ENCODE results near the gene SYCP2L.
A peak's percentile ranks its signal among the peaks of the same experiment; 100 is the strongest.
"Not testable (repeated sequence)": the region's sequence is repeated elsewhere in the genome, so short reads cannot be mapped to it uniquely, and the experiment has no call there.

SYCP2L gene

GRCh38 chr6:10880366-10880765 is 6.5 kb upstream of the SYCP2L start:
- no peak for DNase-seq (ENCODE audit: low read depth in 2 of 2)

DNA sequence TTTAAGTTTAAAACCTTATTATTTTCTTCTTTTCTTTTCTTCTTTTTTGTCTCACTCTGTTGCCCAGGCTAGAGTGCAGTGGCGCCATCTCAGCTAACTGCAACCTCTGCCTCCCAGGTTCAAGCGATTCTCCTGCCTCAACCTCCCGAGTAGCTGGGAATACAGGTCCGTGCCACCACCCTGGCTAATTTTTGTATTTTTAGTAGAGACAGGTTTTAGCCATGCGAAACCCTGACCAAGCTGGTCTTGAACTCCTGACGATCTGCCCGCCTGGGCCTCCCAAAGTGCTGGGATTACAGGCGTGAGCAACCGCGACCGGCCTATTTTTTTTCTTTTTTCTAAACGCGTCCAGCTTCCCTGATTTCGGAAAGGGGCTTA is 4.6 kb upstream of the SYCP2L start:
- not testable (repeated sequence) for DNase-seq (ENCODE audit: low read depth in 2 of 2)

DNA sequence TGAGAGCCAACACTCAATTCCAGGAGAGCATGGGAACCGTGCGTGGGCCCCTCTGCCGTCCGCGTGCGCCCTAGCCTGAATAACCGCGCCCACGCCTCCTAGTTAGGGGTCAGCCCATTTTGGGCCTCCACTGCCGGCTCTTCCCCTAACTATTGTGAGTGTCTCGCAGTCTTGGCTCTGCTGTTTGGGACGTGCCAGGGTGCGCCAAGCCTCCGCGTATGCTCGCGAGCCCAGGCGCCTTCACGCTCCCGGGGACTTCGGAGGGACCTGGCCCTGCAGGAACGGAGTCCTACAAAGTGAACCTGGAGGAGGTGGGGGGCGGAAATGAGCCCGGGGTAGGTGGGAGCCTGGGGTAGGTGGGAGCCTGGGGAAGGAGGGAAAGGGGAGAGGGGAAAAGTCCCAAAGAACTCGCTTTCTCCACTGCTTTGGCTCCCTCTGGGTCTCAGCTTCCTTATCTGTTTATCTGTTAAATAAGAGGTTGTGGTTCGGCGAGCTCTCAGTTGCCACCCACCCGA is 4.1 kb upstream of the SYCP2L start:
- no peak for DNase-seq (ENCODE audit: low read depth in 2 of 2)

GRCh38 chr6:10883312-10884244 is 3.3 kb upstream of the SYCP2L start:
- no peak for DNase-seq (ENCODE audit: low read depth in 2 of 2)

DNA sequence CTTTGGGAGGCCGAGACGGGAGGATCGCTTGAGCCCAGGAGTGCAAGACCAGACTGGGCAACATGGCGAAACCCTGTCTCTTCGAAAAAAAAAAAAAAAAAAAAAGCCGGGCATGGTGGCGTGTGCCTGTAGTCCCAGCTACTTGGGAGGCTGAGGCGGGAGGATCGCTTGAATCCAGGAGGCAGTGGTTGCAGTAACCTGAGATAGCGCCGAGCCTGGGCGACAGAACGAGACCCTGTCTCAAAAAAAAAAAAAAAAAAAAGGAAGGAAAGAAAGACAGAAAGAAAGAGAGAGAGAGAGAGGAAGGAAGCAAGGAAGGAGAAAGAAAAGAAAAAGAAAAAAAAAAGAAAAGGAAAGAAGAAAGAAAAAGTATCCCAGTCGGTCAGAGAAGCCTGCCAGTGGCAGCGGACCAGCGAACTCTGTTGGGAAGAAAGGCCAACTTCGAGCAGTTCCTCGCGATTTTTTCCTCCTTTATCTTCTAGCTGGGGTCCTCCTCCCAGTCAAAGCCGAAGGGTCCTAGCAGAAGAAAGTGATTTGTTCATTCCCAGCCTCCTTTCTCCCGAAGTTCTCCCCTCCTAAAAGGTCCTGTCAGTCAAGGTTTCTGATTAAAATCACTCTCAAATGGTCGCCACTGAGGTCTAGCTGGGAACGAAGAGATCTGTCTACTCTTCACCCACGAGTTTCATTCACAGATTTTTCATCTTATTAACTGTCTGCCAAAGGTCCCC is 2.4 kb upstream of the SYCP2L start:
- DNase-seq (ENCODE audit: low read depth in 2 of 2): no peak

DNA sequence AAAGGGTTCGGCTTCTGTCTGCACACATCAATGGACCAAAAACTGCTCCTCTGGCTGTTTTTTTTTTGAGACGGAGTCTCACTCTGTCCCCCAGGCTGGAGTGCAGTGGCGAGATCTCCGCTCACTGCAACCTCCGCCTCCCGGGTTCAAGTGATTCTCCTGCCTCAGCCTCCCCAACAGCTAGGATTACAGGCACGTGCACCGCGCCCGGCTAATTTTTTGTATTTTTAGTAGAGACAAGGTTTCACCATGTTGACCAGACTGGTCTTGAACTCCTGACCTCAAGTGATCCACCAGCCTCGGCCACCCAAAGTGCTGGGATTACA is 524 bp upstream of the SYCP2L start:
- not testable (repeated sequence) for DNase-seq (ENCODE audit: low read depth in 2 of 2)

- DNase-seq (ENCODE audit: low read depth in 2 of 2): no peak
Observed at GRCh38 chr6:10890151-10890550, 3.3 kb downstream of the SYCP2L start.

DNA sequence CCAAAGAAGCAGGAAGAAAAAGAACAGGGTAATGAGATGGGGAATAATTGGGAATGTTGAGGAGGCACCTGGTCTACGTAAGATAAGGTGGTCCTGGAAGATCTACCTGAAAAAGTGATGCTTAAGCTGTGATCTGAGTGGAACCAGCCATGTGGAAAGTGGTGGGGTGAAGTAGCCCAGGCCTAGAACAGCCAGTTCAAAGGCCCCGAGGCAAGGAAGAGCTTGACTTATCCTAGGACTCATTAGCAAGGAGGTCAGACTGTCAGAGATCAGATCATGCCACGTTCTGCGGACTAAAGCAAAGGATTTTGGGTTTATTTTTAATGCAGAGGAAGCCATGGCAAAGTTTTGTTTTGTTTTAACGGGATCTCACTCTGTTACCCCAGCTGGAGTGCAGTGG is 5.1 kb downstream of the SYCP2L start:
- no peak for DNase-seq (ENCODE audit: low read depth in 2 of 2)

DNA sequence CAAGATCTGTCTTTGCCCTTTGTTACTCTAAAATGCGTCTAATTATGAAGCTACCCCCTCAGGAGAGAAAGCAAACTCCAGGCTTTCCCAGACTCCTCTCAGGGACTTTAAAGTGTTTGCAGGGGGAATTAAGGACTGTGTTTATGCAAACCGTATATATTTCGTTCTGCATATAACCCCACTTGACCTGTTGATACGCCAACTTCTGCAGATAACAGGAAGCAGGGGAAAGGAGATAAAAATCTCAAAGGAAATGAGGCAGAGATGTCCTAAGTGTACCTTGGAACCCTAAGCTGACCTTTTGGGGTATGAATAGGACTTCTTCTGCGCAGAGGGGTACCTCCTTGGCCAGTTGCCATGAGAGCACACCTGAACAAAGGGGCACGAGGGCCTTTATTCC is 8.1 kb downstream of the SYCP2L start:
- DNase-seq (ENCODE audit: low read depth in 2 of 2): no peak

DNA sequence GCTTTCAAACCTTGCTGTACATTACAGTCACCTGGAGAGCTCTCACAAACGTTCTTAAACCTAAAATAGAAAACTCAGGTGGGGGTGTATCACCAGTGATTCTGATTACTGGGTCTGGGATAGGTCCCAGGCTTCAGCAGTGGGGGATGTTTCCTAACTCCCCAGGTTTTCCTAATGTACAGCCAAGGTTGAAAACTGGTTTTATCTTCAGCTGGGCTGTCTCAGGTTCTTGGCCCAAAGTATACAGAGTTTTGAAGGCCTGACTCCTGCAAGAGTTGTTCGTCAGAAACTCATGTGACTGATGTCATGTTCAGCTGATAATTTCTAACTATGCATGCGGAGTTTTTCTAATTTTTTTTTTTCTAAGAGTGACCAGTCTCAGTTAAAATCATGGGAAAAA is 9.8 kb downstream of the SYCP2L start:
- DNase-seq (ENCODE audit: low read depth in 2 of 2): no peak

DNA sequence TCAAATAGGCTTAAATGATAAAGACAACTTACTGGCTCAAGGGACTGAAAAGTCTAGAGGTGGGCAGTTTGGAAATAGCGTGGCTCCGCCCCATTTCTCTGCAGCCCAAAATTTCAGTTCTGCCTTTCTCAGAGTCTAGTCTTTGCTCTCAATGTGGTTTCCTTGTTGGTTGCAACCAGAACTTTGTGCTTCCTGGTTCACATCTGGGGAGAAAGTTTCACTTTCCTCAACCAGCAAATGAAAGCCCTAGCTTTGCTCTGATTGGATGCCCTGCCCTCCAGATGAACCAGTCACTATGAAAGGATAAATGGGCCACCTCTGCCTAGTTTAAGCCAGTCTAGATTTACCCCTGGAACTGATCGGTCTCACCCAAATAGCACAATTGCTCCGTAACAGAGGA is 14.9 kb downstream of the SYCP2L start:
- DNase-seq (ENCODE audit: low read depth in 2 of 2): no peak

- DNase-seq (ENCODE audit: low read depth in 2 of 2): no peak
Observed at GRCh38 chr6:10904015-10904414, 17.2 kb downstream of the SYCP2L start.

- DNase-seq (ENCODE audit: low read depth in 2 of 2): no peak
Observed at GRCh38 chr6:10908228-10908627, 21.4 kb downstream of the SYCP2L start.

GRCh38 chr6:10919520-10919919 is 32.7 kb downstream of the SYCP2L start:
- not testable (repeated sequence) for DNase-seq (ENCODE audit: low read depth in 2 of 2)

DNA sequence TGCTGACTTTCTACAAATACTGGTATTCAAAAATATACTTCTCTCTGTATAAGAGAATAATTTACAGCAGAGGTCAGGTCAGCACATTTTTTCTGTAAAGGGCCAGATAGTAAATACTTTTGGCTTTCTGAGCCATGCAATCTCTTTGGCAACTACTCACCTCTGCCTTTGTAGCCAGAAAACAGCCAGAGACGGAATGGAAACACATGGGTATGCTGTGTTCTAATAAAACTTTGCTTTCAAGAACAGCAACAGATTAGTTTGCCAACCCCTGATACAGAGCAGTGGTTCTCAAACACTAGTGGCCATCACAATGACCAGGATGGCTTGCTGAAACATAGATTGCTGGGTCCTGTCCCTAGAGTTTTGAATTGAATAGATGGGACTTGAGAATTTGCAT is 46.3 kb downstream of the SYCP2L start:
- DNase-seq (ENCODE audit: low read depth in 2 of 2): no peak

DNA sequence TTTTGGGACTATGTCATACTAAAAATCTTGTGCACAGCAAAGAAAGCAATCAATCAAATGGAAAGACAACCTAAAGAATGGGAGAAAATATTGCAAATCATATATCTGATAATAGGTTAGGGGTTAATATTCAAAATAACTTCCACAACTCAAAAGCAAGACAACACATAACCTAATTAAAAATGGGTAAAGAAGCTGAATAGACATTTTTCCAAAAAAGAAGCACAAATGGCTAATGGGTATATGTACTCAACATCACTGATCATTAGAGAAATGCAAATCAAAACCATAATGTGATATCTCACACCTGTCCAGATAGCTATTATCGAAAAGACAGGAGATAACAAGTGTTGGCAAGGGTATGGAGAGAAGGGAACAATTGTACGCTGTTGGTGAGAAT is 53.0 kb downstream of the SYCP2L start:
- no peak for DNase-seq (ENCODE audit: low read depth in 2 of 2)

- no peak for DNase-seq (ENCODE audit: low read depth in 2 of 2)
Observed at GRCh38 chr6:10945845-10946244, 59.0 kb downstream of the SYCP2L start.

DNA sequence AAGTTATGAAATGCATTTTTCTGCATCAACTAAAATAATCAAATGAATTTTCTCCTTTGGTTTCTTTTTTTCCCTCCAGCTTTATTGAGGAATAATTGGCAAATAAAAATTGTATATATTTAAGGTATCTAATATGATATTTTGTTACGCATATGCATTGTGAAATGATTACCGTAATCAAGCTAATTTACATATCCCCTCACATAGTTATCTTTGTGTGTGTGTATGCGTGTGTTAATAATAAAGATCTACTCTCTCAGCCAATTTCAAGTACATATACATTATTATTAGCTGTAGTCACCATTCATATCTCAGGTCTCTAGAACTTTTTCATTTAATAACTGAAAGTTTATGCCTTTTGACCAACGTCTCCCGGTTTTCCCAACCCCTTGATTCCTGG is 61.1 kb downstream of the SYCP2L start:
- DNase-seq (ENCODE audit: low read depth in 2 of 2): no peak

GRCh38 chr6:10949579-10950490 is 63.0 kb downstream of the SYCP2L start:
- no peak for DNase-seq (ENCODE audit: low read depth in 2 of 2)

- DNase-seq (ENCODE audit: low read depth in 2 of 2): peak; percentile 36 to 37
Observed at GRCh38 chr6:10951675-10952282, 64.9 kb downstream of the SYCP2L start.

GRCh38 chr6:10954590-10955010 is 67.7 kb downstream of the SYCP2L start:
- peak; percentile 49 to 54 for DNase-seq (ENCODE audit: low read depth in 2 of 2)
